Measurements from ENCODE around the gene METTL1. TPM values are rescaled to one million over a fixed set of nuclear protein-coding genes. Genes with fewer than 3 reads are reported as not detected.

Gene METTL1
- total RNA-seq, 1 experiment from 2014 or later: 13.5 TPM

DNA sequence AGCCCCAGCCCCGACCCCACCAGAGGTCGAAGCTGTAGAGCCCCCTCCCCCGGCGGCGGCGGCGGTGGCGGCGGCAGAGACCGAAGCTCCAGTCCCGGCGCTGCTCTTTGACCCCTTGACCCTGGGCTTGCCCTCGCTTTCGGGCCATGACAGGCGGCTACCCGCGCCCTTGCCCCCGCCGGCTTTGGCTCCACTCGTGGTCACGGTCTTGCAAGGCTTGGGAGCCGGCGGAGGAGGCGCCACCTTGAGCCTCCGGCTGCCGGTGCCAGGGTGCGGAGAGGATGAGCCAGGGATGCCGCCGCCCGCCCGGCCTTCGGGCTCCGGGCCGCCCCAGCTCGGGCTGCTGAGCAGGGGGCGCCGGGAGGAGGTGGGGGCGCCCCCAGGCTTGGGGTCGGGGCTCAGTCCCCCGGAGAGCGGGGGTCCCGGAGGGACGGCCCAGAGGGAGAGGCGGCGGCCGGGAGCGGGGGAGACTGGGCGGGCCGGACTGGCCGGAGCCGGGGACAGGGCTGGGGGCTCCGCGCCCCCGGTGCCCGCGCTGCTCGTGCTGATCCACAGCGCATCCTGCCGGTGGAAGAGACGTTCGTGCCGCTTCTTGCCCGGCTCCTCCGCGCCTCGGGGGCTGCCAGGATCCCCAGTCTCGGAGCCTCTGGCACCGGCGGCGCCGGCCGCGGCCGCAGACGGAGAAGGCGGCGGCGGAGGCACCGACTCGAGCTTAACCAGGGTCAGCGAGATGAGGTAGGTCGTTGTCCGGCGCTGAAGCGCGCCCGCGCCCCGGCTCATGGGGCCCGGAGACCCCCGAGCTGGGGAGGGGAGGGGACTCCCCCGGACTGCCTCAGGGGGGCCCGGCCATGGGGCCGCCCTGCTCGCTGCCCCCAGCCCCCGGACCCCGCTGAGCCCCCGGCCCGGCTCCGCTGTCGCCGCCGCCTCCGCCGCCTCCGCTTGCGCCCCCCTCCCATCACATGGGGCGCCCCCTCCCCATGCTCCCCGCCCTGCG, 34.1 kb downstream of the METTL1 start:
- DNase-seq (ENCODE audit: low read depth): no peak

DNA sequence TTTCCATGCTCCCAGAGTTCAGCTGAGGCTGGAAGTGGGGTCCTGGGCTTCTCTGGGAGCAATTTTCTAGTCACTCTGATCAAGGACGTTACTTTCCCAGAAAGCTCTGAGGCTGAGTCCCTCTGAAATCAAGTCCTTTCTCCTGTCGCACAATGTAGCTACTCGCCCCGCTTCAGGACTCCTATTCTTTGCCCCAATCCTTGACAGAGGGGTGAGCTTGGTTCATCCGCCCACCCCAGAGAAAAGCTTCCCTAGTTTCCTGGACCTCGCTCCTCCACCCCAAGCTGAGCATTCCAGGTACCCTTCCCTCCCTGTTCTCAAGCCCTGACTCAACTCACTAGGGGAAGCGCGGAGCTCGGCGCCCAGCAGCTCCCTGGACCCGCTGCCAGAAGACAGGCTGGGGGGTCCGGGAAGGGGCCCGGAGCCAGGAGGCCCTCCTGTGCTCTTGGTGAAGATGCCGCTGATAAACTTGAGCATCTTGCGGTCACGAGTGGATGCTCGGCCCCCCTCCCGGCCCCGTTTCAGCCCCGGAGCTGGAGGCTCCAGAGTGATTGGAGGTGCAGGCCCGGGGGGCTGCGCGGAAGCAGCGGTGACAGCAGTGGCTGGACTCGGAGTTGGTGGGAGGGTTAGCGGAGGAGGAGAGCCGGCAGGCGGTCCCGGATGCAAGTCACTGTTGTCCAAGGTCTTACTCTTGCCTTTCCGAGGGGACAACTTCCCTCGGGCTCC, 35.0 kb downstream of the METTL1 start:
- no peak for DNase-seq (ENCODE audit: low read depth)

DNA sequence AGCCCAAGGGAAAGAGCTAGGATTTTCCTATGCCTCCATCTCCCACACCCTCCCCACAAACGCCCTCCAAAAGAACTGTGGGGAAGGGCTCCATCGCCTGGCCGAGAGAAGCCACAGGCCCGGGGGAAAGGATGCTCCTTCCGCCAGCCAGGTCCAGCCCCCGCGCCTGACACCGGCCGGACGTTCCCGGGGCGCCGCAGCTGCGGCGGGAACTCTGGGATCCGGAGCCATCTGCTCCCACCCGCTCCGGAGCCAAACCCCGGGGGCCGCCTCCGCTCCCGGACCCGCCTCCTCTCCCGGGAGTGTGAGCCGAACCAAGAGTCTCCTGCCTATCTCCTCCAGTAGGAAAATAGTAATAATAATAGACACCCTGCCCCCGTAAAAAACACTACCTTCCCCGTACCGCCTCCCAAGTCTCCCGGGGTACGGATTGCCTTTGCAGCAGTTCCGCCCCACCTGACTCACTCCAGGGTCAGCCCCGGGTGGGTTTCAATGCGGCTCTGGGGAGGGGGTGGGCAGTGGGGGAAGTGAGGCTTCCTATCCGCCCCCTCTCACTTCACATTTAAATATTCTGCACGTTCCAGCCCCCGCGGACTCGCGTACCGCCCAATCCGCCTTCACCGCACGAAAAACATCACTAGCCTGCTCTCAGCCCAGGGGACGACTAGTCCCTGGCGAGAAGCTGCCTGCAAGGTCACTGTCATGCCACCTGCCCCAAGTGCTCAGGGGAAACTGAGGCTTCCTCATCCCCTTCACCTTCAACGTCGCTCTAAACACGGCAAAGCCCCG, 35.8 kb downstream of the METTL1 start:
- peak; percentile 54 for DNase-seq (ENCODE audit: low read depth)

DNA sequence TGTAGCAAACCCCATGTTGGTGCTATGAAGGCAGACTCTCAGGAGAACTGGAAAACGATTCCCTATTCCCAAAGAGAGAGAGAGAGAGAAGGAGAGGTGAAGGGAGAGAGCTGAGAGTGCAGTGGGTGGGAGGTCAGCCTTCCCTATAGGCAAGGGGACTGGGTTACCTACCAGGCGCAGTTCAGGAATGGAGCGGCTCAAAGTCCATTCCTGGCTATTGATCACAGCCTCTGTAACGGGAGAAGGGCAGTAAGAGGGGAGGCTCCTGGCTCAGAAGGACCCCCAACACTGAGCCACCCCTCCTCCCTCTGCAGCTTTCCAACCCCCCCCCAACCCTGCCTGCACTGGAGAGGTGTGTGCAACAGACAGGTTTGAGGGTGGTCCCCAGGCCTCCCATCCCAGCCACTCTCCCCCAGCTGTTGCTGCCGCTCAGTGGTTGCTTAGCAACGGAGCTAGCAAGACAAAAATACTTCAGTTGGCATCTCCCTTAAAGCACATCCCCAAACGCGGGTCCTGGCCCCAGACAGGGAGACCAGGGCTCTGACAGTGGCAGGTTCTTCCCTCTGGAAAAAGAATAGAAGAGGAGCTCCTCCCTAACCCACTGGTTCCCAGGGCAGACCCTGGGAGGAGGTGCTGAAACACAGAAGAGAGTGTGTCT, 36.6 kb downstream of the METTL1 start:
- DNase-seq (ENCODE audit: low read depth): peak; percentile 81

DNA sequence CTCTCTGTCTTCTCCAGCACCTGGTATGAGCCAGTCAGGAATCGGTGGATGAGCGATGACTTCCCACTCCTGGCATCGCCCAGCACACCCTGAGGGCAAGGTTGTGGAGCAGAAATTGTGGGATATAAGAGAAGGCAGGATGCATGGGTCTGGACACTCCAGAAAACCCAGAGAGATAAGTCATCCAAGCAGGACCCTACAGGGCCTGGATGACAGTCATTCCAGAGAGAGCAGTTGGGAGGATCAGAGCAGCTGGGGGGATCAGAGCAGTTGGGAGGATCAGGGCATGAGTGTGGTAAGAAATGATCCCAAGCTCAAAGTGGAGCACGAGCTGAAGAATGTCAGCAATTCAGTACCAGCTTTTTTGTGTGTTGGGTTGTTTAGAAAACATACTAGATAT, 37.3 kb downstream of the METTL1 start:
- DNase-seq (ENCODE audit: low read depth): peak; percentile 46

DNA sequence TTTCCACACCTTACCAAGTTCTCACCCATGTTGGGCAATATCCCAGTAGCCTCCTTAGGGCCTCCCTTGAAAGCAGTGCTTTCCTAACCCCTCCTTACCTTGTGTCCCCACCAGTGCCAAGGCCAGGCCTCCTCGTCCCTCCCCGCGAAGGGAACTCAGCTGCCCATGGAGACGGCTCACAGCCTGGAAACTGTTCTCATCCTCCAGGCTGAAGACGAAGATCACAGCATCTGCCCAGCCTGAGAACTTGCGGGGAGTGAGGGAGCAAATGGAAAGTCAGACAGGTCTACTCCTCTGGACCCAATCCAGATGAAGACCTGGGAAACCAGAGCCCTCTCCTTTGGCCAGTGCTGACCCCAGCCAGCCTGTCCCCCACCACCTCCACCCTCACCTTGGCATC, 38.0 kb downstream of the METTL1 start:
- no peak for DNase-seq (ENCODE audit: low read depth)

DNA sequence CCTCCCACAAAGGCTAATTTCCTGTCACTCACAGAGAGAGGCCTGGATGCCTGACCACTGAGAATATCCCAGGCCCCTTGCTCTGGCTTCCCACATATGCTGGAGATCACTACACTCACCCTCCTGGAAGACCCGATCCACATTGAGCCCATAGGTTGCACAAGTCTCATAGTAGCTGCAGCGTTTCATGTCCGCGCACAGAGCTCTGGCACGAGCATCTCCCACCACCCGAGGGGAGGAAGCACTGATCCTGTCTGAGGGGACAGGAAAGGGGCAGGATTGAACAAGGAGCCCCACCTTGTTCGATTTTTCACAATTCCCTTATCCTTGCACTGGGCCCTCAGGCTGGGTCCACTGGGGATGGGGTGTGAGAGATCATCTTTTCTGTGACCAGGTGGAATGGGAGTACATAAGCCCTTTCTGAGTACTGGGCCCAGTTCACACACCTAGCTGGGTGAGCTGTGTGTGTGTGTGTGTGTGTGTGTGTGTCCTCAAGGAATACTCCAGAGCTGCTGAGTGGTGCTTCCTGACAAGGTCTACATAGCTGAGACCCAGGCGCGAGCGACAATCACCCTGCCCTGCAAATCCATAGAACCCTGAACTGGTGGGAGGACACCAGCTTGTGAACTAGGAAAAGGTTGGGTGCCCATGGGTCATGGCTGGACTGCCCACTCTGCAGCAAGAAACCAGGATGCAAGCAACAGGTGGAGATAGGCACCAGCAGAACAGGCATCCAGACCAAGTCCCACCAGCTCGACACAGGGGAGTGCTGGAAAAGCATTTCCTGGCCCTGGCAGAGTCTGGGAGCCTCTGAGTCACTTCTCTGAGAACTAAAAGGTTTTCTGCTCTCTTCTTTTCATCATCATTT, 38.9 kb downstream of the METTL1 start:
- DNase-seq (ENCODE audit: low read depth): no peak

DNA sequence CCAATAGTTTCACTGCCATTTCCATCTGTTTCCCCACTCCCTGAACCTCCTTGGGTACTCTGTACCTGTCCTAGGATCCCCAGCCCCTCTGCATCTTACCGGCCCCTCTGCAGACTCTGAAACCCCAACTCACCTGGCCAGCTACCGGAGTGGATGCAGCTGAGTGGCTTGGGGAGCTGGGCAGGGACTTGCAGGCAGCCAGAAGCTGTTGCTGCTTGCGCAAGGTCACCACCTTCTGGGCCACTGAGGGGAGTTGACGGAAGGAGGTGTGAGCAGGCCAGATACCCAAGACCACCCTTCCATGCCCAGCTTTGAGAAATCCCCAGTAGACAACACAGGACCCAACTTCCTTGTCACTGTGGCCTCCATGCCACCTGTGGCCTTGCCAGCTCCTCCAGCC, 39.6 kb downstream of the METTL1 start:
- no peak for DNase-seq (ENCODE audit: low read depth)

DNA sequence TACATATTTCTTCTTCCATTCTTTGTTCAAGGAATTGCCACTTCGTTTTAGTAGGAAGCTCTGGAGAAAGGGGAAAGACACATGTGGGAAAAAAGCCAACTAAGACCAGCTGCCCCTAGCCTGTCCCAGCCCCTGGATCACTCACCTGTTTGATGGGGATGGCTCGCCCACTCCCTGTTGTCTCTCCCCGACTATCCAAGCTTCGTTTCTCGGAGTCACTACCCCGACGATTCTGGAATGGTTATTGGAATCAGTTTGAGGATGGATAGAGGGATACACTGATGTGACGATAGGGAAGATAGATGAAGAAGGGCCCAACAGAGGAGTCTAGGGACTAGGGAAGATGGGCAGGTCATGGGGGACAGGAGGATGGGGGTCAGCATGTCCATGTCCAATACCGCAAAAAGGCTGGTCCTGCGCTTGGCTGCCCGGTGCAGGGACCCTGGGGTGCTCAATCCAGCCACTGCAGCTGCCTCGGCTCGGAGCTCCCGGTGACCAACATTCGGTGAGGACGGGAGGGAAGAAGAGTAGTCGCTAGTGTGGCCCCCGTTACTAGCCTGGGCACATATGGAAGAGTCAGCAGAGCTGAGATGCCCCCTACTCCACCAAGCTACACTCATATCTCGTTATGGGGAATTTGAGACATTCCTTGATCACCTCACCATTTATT, 40.4 kb downstream of the METTL1 start:
- DNase-seq (ENCODE audit: low read depth): no peak

DNA sequence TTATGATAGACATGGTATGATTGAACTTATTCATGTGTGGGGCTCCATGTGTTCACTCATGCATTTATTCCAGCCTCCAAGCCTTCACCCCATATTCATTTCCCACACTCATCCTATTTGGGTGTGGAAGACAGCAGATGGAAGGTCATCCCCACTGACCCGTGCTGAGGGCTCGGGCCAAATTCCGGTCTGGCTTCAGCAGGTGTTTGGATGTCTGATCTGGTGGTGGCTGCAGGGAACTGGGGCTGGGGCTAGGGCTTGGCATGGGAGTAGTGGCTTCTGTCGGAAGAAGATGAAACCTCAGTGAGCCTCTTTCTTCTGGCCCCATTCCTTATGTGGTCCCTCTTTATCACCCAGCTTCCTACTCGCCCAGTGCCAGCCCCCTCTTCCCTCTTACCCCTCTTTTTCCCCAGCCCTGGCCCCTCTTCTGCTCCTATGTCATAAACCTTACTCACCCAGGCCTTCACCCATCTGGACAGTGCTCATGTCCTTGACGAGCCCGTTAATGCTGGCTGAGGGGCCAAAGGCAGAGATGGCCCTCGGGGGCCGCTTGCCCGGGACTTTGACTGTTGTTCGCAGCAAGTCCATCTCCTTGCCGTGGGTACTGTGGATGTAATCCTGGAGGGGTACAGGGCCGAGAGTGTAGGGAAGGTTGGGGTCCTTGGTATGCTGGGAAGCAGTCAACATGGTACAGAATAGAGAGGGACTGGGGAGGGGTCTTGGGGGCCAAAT, 41.4 kb downstream of the METTL1 start:
- DNase-seq (ENCODE audit: low read depth): no peak

DNA sequence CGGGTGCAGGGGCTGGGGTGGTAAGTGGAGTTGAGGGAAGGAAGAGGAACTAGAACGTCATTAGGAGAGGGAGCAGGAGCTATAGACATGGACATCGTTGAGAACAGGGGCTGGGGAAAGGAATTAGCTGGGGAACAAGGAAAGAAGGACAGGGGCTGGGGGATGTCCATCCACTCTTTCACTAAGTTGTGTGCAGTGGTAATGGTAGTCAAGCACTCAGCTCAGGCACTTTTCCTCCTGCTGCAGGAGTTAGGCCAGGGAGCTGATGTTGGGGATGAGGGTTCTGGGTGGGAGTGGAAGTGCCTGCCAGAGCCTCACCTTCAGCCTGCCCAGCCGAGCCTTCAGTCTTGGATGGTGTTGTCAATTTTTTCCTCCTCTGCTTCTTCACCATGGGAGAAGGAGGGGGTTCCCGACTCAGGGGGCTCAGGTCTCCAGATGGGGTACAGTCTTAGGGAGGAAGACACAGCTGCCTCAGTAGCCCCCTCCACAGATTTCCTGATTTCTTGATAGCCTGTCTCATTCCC, 42.5 kb downstream of the METTL1 start:
- DNase-seq (ENCODE audit: low read depth): no peak

DNA sequence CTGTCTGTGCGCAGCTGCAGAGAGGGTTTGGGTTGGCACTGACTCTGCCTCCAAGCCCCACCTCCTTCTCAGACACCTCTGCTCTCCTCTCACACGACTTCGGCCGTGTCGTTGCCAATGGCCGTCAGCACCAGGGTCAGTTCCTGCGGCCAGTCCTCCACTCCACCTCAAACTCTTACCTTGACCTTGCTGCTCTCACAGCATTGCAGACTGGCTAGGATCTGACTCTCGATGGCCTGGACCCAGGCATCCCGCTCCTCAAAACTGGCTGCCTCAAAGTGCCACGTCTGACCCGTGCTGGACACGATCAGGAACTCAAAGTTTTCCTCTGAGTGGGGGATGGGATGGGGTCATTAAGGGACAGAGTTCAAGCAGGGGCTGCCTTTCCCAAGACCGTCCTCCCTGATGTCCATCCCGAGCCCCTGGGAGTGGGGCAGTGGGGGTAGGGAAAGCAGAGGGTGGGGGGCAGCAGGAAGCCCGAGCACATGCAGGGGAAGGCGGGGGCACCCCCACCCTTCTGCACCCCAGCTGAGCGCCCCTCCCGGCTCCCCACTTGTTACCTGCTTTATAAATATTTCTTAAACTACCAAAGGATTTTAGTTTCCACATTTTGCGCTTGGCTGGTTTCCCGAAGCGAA, 44.0 kb downstream of the METTL1 start:
- no peak for DNase-seq (ENCODE audit: low read depth)

DNA sequence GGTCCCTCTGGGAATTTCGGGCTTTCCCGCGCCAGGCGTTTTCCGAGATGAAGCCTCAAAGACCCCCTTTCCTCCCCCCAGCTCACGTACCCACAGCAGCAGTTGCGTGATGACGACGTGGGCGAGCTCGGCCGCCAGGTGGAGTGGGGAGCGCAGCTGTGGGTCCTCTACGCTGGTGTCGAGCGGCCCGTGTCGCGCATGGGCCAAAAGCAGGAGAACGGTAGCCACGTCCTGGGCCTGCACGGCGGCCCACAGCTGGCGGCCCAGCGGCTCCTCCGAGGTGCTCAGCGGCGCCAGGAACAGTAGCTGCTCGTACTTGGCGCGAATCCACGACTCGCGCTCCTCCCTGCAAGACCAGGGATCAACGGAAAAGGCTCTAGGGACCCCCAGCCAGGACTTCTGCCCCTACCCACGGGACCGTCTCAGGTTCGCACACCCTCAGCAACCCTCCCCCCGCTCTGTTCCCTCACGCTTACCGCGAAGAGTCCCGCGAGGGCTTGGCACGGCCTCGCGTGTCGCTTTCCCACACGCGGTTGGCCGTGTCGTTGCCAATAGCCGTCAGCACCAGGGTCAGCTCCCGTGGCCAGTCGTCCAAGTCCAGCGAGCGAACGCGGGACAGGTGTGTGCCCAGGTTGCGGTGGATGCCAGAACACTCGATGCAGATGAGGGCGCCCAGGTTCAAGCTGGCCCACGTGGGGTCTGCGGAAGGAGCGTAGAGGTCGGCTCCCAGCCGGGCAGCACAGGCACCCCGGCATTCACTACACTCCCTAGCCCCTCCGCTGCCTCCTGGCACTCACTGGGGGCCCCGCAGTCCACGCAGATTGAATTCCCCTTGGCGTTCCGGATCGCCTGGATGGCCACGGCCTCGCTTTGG, 44.8 kb downstream of the METTL1 start:
- no peak for DNase-seq (ENCODE audit: low read depth)

DNA sequence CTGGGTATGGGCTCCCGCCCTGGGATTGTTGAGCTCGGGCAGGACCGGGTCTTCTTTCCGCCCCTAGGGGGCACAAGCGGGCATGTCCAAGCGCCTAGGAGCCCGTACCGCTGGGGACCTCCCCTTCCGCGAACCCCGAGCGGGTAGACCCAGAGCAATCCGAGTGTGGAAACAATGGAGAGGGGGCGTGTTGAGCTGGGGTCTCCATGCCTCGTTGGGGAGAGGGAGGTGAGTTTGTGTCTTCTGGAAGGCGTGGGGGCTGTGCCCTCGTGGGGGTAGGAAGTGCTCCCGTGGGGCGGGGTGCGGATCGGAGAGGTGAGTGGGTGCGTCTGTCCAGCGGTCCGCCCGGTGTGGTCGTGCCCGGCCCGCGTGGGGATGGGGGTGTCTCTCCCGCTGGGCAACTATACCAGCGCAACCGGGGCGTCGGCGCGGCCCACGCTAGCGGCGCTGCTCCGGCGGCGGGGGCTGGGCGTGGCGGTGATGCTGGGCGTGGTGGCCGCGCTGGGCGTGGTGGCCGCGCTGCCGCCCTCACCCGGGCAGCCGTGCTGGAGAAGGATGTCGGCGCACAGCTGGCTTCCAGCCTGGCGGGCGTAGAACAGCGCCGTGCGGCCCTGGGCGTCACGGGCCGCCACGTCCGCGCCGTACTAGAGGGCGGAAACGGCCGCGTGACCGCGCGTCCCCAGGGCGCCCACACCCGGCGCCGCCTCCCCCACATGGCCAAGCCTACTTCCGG, 45.6 kb downstream of the METTL1 start:
- DNase-seq (ENCODE audit: low read depth): peak; percentile 85

DNA sequence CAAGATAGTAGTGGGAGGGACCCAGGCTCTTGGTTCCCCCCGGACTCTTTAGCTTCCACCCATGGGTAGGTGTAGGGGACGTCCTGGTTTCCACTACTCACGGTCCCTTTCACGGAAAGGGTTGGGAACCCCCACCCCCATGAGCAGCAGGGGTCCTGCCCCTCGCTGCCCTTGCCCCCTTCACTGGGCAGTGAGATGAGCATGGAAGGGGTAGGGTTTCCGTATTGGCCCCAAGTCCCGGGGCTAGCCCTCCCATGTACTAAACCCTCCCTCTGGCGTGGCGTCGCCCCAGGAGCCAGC, 46.1 kb downstream of the METTL1 start:
- no peak for DNase-seq (ENCODE audit: low read depth)

DNA sequence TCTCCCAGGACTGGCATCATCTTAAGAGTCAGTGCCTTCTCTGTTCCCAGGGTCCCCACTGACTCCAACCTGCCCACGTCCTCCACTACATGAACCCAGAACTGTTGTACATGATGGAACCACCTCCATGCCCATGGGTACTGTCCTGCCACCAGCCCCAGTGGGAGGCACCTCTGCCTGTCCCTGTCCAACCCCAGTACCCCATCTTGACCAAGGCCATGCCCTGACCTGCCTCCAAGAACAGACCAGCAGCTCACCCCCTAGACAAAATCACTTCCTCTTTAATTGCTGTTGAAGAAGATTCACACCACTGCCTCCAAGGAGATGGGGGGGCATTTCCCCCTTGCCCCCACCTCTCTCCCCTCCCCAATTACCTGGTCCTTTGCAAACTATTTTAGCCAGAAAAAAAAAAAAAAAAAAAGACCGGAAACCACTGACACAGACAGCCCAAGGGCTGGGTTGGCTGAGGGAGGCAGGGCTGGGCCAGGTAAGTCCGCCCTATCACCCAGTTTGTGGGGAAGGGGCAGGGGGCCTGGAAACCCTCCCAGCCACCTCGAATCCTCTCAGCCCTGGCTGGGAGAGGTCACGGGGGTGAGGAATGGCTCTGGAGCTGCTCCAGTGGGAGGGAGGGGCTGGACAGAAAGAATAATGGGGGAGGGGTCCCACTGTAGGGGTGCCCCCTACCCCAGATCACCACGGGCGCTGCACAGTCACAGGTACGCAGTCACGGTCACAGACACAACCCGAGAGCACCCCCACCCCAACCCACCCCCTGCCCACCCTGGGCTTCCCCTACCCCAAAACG, 46.8 kb downstream of the METTL1 start:
- no peak for DNase-seq (ENCODE audit: low read depth)
